Right hindlimb (tissue), 1 donor: ENCODE data around the gene RAD51B.
"Not testable (repeated sequence)": the region's sequence is repeated elsewhere in the genome, so short reads cannot be mapped to it uniquely, and the experiment has no call there.

Source experiments
- DNase-seq: peaks from one replicate; pipeline ENCODE4 v3.0.0-alpha.2; 2018

Gene RAD51B

GRCh38 chr14:68257969-68258368, 438.4 kb downstream of the RAD51B start:
- DNase-seq = no peak

- DNase-seq = not testable (repeated sequence)
Observed at GRCh38 chr14:68258995-68259394, 439.4 kb downstream of the RAD51B start.

- no peak for DNase-seq
Observed at GRCh38 chr14:68260121-68260520, 440.5 kb downstream of the RAD51B start.

- DNase-seq = no peak
Observed at GRCh38 chr14:68261092-68261842, 441.7 kb downstream of the RAD51B start.

- no peak for DNase-seq
Observed at GRCh38 chr14:68262567-68262966, 443.0 kb downstream of the RAD51B start.

GRCh38 chr14:68263563-68264259, 444.1 kb downstream of the RAD51B start:
- DNase-seq = no peak

GRCh38 chr14:68264260-68264569, 444.6 kb downstream of the RAD51B start:
- no peak for DNase-seq

GRCh38 chr14:68266998-68267397, 447.4 kb downstream of the RAD51B start:
- no peak for DNase-seq

GRCh38 chr14:68268197-68268596, 448.6 kb downstream of the RAD51B start:
- no peak for DNase-seq

GRCh38 chr14:68268719-68269118, 449.1 kb downstream of the RAD51B start:
- DNase-seq = no peak

GRCh38 chr14:68269136-68269927, 449.8 kb downstream of the RAD51B start:
- DNase-seq = no peak

- DNase-seq = no peak
Observed at GRCh38 chr14:68270342-68270741, 450.8 kb downstream of the RAD51B start.

- DNase-seq = no peak
Observed at GRCh38 chr14:68271913-68272391, 452.4 kb downstream of the RAD51B start.

GRCh38 chr14:68273413-68273812, 453.8 kb downstream of the RAD51B start:
- no peak for DNase-seq

GRCh38 chr14:68274725-68275124, 455.1 kb downstream of the RAD51B start:
- no peak for DNase-seq

GRCh38 chr14:68278576-68279436, 459.2 kb downstream of the RAD51B start:
- no peak for DNase-seq

GRCh38 chr14:68279437-68279720, 459.8 kb downstream of the RAD51B start:
- no peak for DNase-seq

GRCh38 chr14:68279777-68280233, 460.2 kb downstream of the RAD51B start:
- no peak for DNase-seq

GRCh38 chr14:68281497-68281896, 461.9 kb downstream of the RAD51B start:
- DNase-seq = no peak

- no peak for DNase-seq
Observed at GRCh38 chr14:68282479-68283377, 463.1 kb downstream of the RAD51B start.

- DNase-seq = no peak
Observed at GRCh38 chr14:68283378-68284123, 464.0 kb downstream of the RAD51B start.
